Rectal smooth muscle tissue (tissue), 1 donor: ENCODE results near the gene PLD5.

Experiments used
- H3K27ac ChIP-seq: one replicate; pipeline ENCODE4 v1.7.0; 2013; ENCODE audit warnings: low read depth, low read length, inconsistent platforms
- H3K27me3 ChIP-seq: one replicate; pipeline ENCODE4 v1.7.0; 2013; ENCODE audit warnings: low read length; ENCODE audit not compliant: control insufficient read depth, insufficient read depth
- H3K36me3 ChIP-seq: one replicate; pipeline ENCODE4 v1.7.0; 2013; ENCODE audit warnings: low read length; ENCODE audit not compliant: control insufficient read depth, insufficient read depth
- H3K4me1 ChIP-seq: one replicate; pipeline ENCODE4 v1.7.0; 2013; ENCODE audit warnings: low read length; ENCODE audit not compliant: control insufficient read depth, insufficient read depth
- H3K4me3 ChIP-seq: one replicate; pipeline ENCODE4 v1.7.0; 2013; ENCODE audit warnings: low read length
- H3K9ac ChIP-seq: one replicate; pipeline ENCODE4 v1.7.0; 2013; ENCODE audit warnings: low read length

Gene PLD5

GRCh38 chr1:242435200-242435599, 89.3 kb downstream of the PLD5 start:
- Histone ChIP-seq H3K36me3 (no peaks in the 10 kb centered on the region), H3K4me3 (no peak overlapping the region), H3K4me1 (no peaks in the 10 kb centered on the region), H3K27me3 (no peaks in the 10 kb centered on the region), H3K9ac (no peak overlapping the region), H3K27ac (no peak overlapping the region)

- Histone ChIP-seq H3K9ac (no peak overlapping the region), H3K27me3 (no peaks in the 10 kb centered on the region), H3K36me3 (no peaks in the 10 kb centered on the region), H3K4me3 (no peak overlapping the region), H3K4me1 (no peaks in the 10 kb centered on the region), H3K27ac (no peak overlapping the region)
Observed at GRCh38 chr1:242432491-242433095, 91.9 kb downstream of the PLD5 start.

GRCh38 chr1:242431786-242432185, 92.7 kb downstream of the PLD5 start:
- no peak overlapping the region for H3K9ac ChIP-seq
- no peak overlapping the region for H3K4me3 ChIP-seq
- no peak overlapping the region for H3K27ac ChIP-seq
- no peaks in the 10 kb centered on the region for H3K36me3 ChIP-seq
- H3K4me1 ChIP-seq, result no peaks in the 10 kb centered on the region
- no peaks in the 10 kb centered on the region for H3K27me3 ChIP-seq

- H3K36me3 ChIP-seq, result no peaks in the 10 kb centered on the region
- no peak overlapping the region for H3K4me3 ChIP-seq
- no peak overlapping the region for H3K9ac ChIP-seq
- no peaks in the 10 kb centered on the region for H3K27me3 ChIP-seq
- no peak overlapping the region for H3K27ac ChIP-seq
- H3K4me1 ChIP-seq, result no peaks in the 10 kb centered on the region
Observed at GRCh38 chr1:242430956-242431355, 93.5 kb downstream of the PLD5 start.

- Histone ChIP-seq H3K4me1 (no peaks in the 10 kb centered on the region), H3K36me3 (no peaks in the 10 kb centered on the region), H3K9ac (no peak overlapping the region), H3K27ac (no peak overlapping the region), H3K4me3 (no peak overlapping the region), H3K27me3 (no peaks in the 10 kb centered on the region)
Observed at GRCh38 chr1:242428399-242429190, 95.9 kb downstream of the PLD5 start.

GRCh38 chr1:242427519-242427918, 97.0 kb downstream of the PLD5 start:
- Histone ChIP-seq H3K36me3 (no peaks in the 10 kb centered on the region), H3K4me3 (no peak overlapping the region), H3K4me1 (no peaks in the 10 kb centered on the region), H3K27ac (no peak overlapping the region), H3K9ac (no peak overlapping the region), H3K27me3 (no peaks in the 10 kb centered on the region)

- Histone ChIP-seq H3K27me3 (no peaks in the 10 kb centered on the region), H3K4me1 (no peaks in the 10 kb centered on the region), H3K9ac (no peak overlapping the region), H3K27ac (no peak overlapping the region), H3K36me3 (no peaks in the 10 kb centered on the region), H3K4me3 (no peak overlapping the region)
Observed at GRCh38 chr1:242426271-242426905, 98.1 kb downstream of the PLD5 start.

- Histone ChIP-seq H3K4me3 (no peak overlapping the region), H3K36me3 (no peaks in the 10 kb centered on the region), H3K27ac (no peak overlapping the region), H3K9ac (no peak overlapping the region), H3K4me1 (no peaks in the 10 kb centered on the region), H3K27me3 (no peaks in the 10 kb centered on the region)
Observed at GRCh38 chr1:242425232-242425631, 99.3 kb downstream of the PLD5 start.

GRCh38 chr1:242416657-242417056, 107.8 kb downstream of the PLD5 start:
- Histone ChIP-seq H3K4me3 (no peak overlapping the region), H3K27me3 (no peaks in the 10 kb centered on the region), H3K36me3 (no peaks in the 10 kb centered on the region), H3K27ac (no peak overlapping the region), H3K4me1 (no peaks in the 10 kb centered on the region), H3K9ac (no peak overlapping the region)

- H3K4me1 ChIP-seq, result no peaks in the 10 kb centered on the region
- no peaks in the 10 kb centered on the region for H3K27me3 ChIP-seq
- H3K4me3 ChIP-seq, result no peak overlapping the region
- no peaks in the 10 kb centered on the region for H3K36me3 ChIP-seq
- H3K27ac ChIP-seq, result no peak overlapping the region
- no peak overlapping the region for H3K9ac ChIP-seq
Observed at GRCh38 chr1:242412921-242413320, 111.6 kb downstream of the PLD5 start.

- Histone ChIP-seq H3K4me3 (no peak overlapping the region), H3K36me3 (no peaks in the 10 kb centered on the region), H3K4me1 (no peaks in the 10 kb centered on the region), H3K27ac (no peak overlapping the region), H3K27me3 (no peaks in the 10 kb centered on the region), H3K9ac (no peak overlapping the region)
Observed at GRCh38 chr1:242411901-242412300, 112.6 kb downstream of the PLD5 start.

GRCh38 chr1:242405947-242406346, 118.5 kb downstream of the PLD5 start:
- Histone ChIP-seq H3K27ac (no peak overlapping the region), H3K4me3 (no peak overlapping the region), H3K4me1 (no peaks in the 10 kb centered on the region), H3K36me3 (no peaks in the 10 kb centered on the region), H3K9ac (no peak overlapping the region), H3K27me3 (no peaks in the 10 kb centered on the region)
